HG02970 (cell line): Measurements from ENCODE around the gene TGM1.
"Not testable (repeated sequence)": the region's sequence is repeated elsewhere in the genome, so short reads cannot be mapped to it uniquely, and the experiment has no call there.

Experiments
- ATAC-seq: cut with Tn5 transposase; IDR thresholded peaks from one replicate; pipeline ENCODE4 v1.9.1; 2021; ENCODE audit warnings: mild to moderate bottlenecking, moderate library complexity, moderate number of reproducible peaks; ENCODE audit not compliant: unreplicated experiment, low FRiP score

TGM1 gene

DNA sequence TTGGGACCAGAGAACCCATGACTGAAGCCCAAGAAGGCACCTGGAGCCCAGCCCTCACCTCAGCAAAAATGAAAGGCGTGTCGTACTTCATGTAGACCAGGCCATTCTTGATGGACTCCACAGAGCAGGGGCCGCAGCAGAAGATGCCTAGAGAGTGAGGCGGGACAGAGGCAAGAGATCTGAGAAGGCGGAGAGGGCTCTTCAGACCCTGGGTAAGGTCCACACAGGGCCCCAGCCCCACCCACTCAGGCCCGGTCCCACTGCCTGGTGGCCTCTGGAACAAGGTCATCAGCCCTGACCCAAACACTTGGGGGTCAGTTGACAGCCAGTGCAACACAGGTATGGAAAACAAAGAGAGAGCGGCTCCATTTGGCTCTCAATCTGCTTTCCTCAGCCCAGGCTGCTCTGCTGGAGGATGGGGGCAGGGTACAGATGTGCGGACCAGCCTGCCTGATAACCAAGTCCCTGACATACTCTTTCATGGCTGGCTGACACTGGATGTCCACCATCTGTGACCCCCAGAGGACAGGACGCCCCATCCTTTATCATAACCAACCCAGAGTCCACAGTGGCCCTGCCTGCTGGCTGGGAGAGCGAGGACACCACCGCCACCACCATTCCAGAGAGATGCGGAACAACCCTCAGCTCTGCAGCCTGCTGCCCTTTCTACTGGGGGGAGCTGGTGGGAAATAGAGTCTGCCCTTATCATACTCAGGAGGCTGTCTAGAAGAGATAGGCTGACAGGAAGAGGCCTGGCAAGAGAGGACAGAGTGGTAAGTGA lies 6.9 kb downstream of the TGM1 start:
- no peak for ATAC-seq

DNA sequence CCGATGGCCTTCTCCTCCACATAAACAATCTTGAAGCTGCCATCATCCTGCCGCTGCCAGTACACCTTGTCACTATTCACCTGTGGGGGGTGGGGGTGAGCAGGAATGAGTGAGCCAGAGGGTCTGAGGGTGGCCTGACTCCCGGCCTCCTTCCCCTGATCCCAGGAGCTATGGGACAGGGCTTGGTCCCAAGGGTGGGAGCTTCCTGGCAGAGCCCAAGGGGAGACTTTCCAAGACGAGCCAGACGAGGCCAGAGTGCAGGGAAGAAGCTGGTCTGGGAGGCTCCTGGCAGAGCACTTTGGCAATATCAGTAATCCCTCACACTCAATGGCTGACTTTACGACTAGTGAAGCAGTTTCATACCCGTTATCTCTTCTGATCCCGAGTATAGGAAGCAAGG lies 7.5 kb downstream of the TGM1 start:
- ATAC-seq: no peak

GRCh38 chr14:24254630-24255392 lies 8.2 kb downstream of the TGM1 start:
- no peak for ATAC-seq

DNA sequence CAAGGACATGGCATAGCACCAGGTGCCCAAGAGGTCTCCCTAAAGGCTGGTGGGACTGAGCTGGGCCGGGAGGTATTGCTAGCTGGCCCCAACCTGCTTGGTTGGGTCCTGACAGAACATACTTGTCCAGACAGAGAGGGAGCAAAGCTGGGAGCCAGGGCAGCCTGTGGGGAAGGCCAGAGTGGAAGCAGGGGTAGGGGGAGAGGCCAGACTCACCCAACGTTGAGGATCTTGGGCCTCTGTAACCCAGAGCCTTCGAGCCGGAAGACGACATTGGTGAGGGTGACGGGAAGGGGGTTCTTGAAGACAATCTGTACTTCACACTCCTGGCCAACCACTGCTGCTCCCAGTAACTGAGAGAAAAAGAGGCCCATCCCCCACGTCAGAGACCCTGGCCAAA lies 9.0 kb downstream of the TGM1 start:
- ATAC-seq: no peak

DNA sequence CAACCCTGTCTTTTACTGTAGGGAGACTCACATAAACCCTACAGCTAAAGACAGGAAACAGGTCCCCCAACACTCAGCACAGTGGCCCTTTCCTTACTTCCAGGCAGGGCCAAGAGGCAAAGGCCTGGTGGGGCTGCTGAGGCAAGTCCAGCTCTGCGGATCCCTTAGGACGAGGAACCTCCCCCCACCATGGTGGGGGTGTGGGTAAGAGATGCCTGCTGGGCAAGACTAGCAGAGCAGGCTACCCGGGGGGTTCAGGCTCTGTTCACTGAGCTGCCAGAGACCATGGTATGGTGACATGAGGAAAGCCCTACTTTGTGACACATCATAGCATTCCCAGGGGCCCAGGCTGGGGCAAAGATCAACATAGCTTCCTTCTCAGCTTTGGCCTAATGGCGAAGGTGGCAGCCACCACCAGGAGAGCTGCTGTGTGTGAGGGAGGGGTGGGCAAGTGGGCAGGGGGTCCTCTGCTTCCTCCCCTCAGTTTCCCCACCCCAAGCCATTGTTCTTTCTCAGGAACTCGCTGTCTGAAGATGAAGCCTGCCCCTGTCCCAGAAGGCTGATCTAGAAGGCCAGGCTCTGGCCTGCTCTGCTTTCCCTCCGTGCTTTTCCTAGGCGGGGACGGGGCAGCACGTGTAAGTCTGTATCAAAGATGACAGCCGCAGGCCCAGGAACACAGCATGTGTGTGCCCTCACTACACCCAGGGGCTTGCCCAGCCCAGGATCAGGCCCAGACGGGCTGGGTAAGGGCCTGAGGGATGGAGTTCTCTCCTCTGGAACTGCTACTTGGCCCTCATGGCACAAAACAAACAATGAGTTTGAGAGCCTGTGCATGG lies 10.5 kb downstream of the TGM1 start:
- no peak for ATAC-seq

DNA sequence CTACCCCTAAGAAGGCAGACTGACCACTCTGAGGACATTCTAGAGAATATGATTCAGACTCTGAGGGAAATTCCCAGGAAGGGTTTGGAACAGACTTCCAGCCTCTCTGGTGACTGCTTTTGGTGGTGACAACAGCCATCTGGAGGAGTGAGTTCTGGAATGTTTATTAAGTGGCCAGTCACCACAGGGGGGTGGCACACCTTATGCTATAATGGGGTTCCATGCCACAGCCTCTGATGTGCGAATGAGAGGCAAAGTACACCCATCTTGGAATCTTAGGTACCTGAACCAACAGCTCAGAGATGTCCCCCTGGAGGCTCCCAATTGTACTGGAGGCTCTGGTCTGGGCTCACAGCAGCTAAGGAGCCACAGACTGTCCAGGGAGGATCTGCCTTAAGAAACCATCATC lies 11.1 kb downstream of the TGM1 start:
- no peak for ATAC-seq

DNA sequence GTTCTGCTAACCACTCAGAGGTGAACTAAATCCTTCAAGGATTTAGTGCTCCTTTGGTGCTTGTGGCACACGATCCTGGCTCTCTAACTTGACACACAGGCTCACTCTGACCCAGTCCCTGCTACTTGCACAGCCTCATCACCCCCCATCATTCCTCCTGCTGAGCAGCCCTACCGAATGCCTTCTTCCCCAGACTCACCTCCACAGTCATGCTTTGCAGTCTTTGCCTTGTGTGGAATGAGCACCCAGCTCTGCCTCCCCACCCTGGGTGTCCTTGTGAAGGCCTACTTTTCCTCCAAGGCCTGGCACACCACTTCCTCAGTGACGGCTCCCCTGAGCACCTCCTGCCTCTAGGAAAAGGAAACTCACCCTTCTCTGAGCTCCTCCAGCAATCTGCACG lies 12.6 kb downstream of the TGM1 start:
- ATAC-seq: no peak

DNA sequence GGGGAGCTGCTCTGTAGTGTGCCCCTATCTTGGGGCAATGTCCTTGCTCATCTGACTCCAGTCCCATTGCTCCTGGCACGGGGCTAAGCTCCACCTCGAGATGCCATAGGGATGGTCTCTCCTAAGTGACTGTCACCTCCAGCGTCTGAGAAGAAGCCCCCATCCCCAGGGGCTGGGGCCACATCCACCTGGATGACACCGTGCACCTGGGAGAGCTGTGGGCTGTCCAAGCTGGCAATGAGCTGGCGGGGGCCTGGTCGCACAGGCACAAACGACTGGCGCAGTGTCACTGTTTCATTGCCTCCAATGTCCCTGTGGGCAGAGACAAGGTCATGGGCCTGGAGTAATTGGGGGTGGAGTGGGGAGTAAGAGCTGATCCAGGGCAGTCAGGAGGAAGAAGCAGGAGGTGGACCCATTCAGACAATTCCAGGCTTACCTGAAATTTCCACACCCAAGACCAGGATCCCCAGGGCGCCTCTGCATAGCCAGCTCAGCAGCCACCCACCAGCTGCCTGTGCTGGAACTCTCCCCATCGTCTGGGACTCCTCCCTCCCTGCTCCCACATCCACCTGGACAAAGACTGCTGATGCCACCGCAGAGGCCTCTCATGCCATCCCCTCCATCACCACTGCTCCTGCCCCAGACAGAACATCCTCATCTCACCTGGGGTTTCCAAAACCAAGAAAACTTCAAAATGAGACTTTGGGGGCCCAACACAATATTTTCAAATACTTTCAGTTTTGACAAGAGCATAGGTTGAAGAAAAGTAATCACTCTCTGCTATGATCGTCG lies 13.6 kb downstream of the TGM1 start:
- no peak for ATAC-seq

- no peak for ATAC-seq
Measured at GRCh38 chr14:24247422-24247821, 15.6 kb downstream of the TGM1 start.

GRCh38 chr14:24246765-24247212 lies 16.2 kb downstream of the TGM1 start:
- no peak for ATAC-seq

- not testable (repeated sequence) for ATAC-seq
Measured at GRCh38 chr14:24245350-24245749, 17.6 kb downstream of the TGM1 start.

GRCh38 chr14:24243336-24243836 lies 19.6 kb downstream of the TGM1 start:
- ATAC-seq: no peak

- peak; percentile 70 for ATAC-seq
Measured at GRCh38 chr14:24241829-24242443, 21.0 kb downstream of the TGM1 start.

DNA sequence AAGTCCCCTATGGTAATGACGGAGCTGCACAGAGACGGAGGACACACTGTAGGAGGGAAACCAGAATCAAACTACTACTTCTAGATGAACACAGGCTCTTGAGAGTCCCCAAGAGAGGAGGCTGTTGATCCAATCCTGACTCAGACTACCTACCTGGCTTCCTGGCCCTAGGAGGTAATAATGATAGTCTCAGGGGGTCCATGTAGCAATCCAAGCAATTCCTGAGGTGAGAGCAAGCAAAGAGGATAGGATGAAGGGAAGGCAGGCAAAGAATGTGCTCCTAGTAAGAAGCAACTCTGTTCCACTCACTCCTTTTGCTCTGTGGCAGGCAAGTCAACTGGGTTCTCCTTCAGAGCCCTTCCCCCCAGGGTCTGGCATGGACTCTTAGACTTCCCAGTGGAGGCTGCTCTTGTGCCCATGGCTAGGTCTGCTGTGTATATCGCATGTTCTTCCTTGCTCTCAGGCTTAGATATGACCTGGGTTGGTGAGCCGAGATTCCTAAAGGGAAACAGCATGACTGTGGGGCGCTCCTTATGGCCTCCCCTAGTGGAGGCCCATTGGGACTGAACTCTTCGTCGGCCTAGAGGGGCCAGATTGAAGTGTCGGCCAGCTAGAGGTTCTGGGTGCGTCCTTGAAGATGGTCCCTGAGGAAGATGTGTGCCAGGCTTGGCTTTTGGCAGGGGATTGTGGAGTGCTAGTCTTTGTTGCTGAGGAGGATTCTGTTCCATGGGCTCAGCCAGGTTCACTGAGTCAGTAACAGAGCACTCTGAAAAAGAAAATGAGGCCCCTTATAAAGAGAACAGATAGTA lies 22.7 kb downstream of the TGM1 start:
- no peak for ATAC-seq

- ATAC-seq: no peak
Measured at GRCh38 chr14:24238527-24239037, 24.4 kb downstream of the TGM1 start.

DNA sequence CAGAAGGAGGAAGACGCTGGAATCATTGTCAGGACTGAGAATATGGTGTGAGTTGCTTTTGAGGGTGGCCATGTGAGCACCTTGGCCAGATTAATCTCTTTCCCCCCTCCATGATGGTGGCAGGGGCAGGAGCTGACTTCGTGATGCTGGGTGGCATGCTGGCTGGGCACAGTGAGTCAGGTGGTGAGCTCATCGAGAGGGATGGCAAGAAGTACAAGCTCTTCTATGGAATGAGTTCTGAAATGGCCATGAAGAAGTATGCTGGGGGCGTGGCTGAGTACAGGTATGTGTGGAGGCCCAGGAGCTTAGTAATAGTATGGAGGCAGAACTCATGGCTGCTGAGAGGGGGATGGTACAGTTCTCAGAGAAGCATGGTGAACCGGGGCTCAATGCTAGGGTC lies 24.9 kb downstream of the TGM1 start:
- no peak for ATAC-seq

DNA sequence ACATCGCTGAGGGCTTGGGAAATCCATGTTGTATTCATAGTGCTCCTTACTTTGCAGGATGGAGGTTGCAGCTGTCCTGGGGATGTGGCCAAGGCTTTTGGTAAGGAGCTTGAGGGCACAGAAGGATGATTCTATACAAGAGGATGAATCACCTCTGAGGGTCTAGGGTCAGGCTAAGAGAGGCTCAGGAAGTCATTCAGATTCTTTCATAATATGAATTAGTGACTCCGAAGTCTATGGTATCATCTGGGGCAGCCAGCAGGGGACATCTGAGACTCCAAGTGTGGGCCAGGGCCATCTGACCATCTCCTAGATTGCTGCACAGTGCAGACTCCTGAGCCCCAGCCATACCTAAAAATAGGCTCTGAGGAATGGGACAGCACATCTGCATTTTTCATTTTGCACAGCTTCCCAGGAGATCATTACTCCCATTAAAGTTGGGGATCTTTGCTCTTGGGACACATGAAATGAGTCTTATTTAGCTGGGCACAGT lies 25.5 kb downstream of the TGM1 start:
- no peak for ATAC-seq

GRCh38 chr14:24236689-24237462 lies 26.1 kb downstream of the TGM1 start:
- no peak for ATAC-seq
